ENCODE data around the gene SYNE2.

The SYNE2 gene

GRCh38 chr14:64190974-64191502 is 338.2 kb downstream of the SYNE2 start:
- no peak overlapping the region for H3K27ac ChIP-seq (ENCODE audit: low read length)
- no peak overlapping the region for H3K9ac ChIP-seq (ENCODE audit: low read depth, low read length)
- H3K9me3 ChIP-seq (ENCODE audit: insufficient read depth, low read depth, low read length) = no peaks in the 10 kb centered on the region
- peaks cover 28% of the 10 kb centered on the region; the same call in 1 of the 2 replicates for H3K4me1 ChIP-seq (ENCODE audit: insufficient read depth, low read length)
- peaks cover 54% of the 10 kb centered on the region for H3K36me3 ChIP-seq (ENCODE audit: insufficient read depth, low read depth, low read length)
- H3K27me3 ChIP-seq (ENCODE audit: insufficient read depth, low read length) = no peaks in the 10 kb centered on the region
- H3K4me3 ChIP-seq (ENCODE audit: low read length) = no peak overlapping the region

DNA sequence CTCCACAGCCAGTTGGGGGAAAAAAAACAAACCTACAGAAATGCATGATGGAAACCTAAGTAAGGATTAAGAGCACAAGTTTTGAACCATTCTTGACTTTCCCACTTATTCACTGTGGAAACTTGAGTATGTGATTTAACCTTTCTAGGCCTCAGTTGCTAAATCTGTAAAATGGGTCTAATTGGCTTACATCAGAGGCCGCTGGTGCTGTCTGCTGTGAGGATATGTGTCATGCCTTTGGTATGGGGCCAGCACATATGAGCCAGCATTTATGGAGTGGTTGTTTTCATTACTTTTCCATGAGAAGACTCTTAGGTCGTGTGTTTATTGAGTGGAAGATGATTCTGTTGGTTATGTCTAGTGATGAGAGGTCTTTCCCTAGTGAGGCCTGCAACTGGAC is 339.0 kb downstream of the SYNE2 start:
- Histone ChIP-seq H3K4me3 (ENCODE audit: low read length) (no peak overlapping the region), H3K9ac (ENCODE audit: low read depth, low read length) (no peak overlapping the region), H3K36me3 (ENCODE audit: insufficient read depth, low read depth, low read length) (peaks cover 54% of the 10 kb centered on the region), H3K4me1 (ENCODE audit: insufficient read depth, low read length) (peaks cover 35% of the 10 kb centered on the region; the same call in 1 of the 2 replicates), H3K9me3 (ENCODE audit: insufficient read depth, low read depth, low read length) (no peaks in the 10 kb centered on the region), H3K27me3 (ENCODE audit: insufficient read depth, low read length) (no peaks in the 10 kb centered on the region), H3K27ac (ENCODE audit: low read length) (no peak overlapping the region)

DNA sequence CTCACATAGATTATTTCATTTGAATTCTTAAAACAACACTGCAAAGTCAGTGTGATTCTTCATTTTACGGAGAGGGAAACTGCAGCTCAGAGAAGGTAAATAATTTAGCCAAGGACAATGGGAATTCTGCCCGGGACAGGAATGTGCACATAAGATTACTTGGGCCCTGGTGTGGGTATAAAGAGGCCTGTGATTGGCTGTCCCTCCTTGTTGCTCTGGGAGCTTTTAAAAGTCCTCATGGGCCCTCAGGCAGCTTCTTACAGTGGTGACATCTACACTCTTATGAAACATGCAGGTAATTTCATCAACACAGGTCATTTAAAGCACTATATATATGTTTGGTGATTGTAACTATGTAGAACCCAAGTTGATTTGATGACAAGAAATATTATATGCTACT is 341.0 kb downstream of the SYNE2 start:
- peaks cover 25% of the 10 kb centered on the region; the same call in 1 of the 2 replicates for H3K4me1 ChIP-seq (ENCODE audit: insufficient read depth, low read length)
- no peak overlapping the region for H3K4me3 ChIP-seq (ENCODE audit: low read length)
- H3K27ac ChIP-seq (ENCODE audit: low read length) = no peak overlapping the region
- H3K36me3 ChIP-seq (ENCODE audit: insufficient read depth, low read depth, low read length) = peaks cover 51% of the 10 kb centered on the region
- H3K9me3 ChIP-seq (ENCODE audit: insufficient read depth, low read depth, low read length) = no peaks in the 10 kb centered on the region
- H3K27me3 ChIP-seq (ENCODE audit: insufficient read depth, low read length) = no peaks in the 10 kb centered on the region
- no peak overlapping the region for H3K9ac ChIP-seq (ENCODE audit: low read depth, low read length)

GRCh38 chr14:64194404-64194803 is 341.6 kb downstream of the SYNE2 start:
- H3K9me3 ChIP-seq (ENCODE audit: insufficient read depth, low read depth, low read length) = no peaks in the 10 kb centered on the region
- H3K36me3 ChIP-seq (ENCODE audit: insufficient read depth, low read depth, low read length) = peaks cover 50% of the 10 kb centered on the region
- H3K27ac ChIP-seq (ENCODE audit: low read length) = no peak overlapping the region
- H3K4me3 ChIP-seq (ENCODE audit: low read length) = no peak overlapping the region
- H3K4me1 ChIP-seq (ENCODE audit: insufficient read depth, low read length) = peaks cover 25% of the 10 kb centered on the region; the same call in 1 of the 2 replicates
- H3K9ac ChIP-seq (ENCODE audit: low read depth, low read length) = no peak overlapping the region
- H3K27me3 ChIP-seq (ENCODE audit: insufficient read depth, low read length) = no peaks in the 10 kb centered on the region

GRCh38 chr14:64195199-64195598 is 342.4 kb downstream of the SYNE2 start:
- no peaks in the 10 kb centered on the region for H3K27me3 ChIP-seq (ENCODE audit: insufficient read depth, low read length)
- H3K4me3 ChIP-seq (ENCODE audit: low read length) = no peak overlapping the region
- H3K36me3 ChIP-seq (ENCODE audit: insufficient read depth, low read depth, low read length) = peaks cover 42% of the 10 kb centered on the region
- no peak overlapping the region for H3K27ac ChIP-seq (ENCODE audit: low read length)
- no peak overlapping the region for H3K9ac ChIP-seq (ENCODE audit: low read depth, low read length)
- H3K9me3 ChIP-seq (ENCODE audit: insufficient read depth, low read depth, low read length) = no peaks in the 10 kb centered on the region
- H3K4me1 ChIP-seq (ENCODE audit: insufficient read depth, low read length) = peaks cover 30% of the 10 kb centered on the region; the same call in 1 of the 2 replicates

DNA sequence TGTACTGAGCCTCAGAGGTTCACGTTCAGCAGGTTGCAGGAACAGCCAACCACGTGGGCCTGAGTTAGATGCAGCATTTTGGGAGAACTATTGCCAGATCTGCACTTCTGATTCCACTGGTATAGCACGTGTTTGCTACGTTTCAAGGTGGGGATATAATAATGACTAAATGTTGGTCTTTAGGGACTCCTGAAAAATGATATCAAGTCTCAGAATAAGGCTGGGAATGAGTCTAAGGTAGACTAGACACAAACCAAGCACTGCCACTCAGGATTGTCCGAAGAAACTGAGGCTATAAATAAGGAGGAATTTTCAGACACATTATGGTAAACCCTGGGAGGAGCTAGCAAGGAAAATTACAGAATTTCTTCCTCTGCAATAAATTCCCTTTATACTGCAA is 343.3 kb downstream of the SYNE2 start:
- no peaks in the 10 kb centered on the region for H3K9me3 ChIP-seq (ENCODE audit: insufficient read depth, low read depth, low read length)
- H3K27ac ChIP-seq (ENCODE audit: low read length) = no peak overlapping the region
- peaks cover 33% of the 10 kb centered on the region; the same call in 1 of the 2 replicates for H3K4me1 ChIP-seq (ENCODE audit: insufficient read depth, low read length)

GRCh38 chr14:64196814-64197411 is 344.1 kb downstream of the SYNE2 start:
- peaks cover 33% of the 10 kb centered on the region; the same call in 1 of the 2 replicates for H3K4me1 ChIP-seq (ENCODE audit: insufficient read depth, low read length)
- H3K9ac ChIP-seq (ENCODE audit: low read depth, low read length) = peak overlapping the region; percentile 48; the same call in 1 of the 2 replicates
- H3K27ac ChIP-seq (ENCODE audit: low read length) = no peak overlapping the region
- no peaks in the 10 kb centered on the region for H3K9me3 ChIP-seq (ENCODE audit: insufficient read depth, low read depth, low read length)
- H3K27me3 ChIP-seq (ENCODE audit: insufficient read depth, low read length) = no peaks in the 10 kb centered on the region
- H3K4me3 ChIP-seq (ENCODE audit: low read length) = peak overlapping the region; percentile 66
- H3K36me3 ChIP-seq (ENCODE audit: insufficient read depth, low read depth, low read length) = peaks cover 27% of the 10 kb centered on the region

More for the DNA sequence above, 343.3 kb downstream of the SYNE2 start:
- peaks cover 36% of the 10 kb centered on the region for H3K36me3 ChIP-seq (ENCODE audit: insufficient read depth, low read depth, low read length)
- no peaks in the 10 kb centered on the region for H3K27me3 ChIP-seq (ENCODE audit: insufficient read depth, low read length)
- H3K9ac ChIP-seq (ENCODE audit: low read depth, low read length) = no peak overlapping the region
- H3K4me3 ChIP-seq (ENCODE audit: low read length) = no peak overlapping the region

GRCh38 chr14:64197996-64198395 is 345.2 kb downstream of the SYNE2 start:
- Histone ChIP-seq H3K27me3 (ENCODE audit: insufficient read depth, low read length) (no peaks in the 10 kb centered on the region), H3K4me1 (ENCODE audit: insufficient read depth, low read length) (peaks cover 27% of the 10 kb centered on the region; the same call in 1 of the 2 replicates), H3K4me3 (ENCODE audit: low read length) (no peak overlapping the region), H3K36me3 (ENCODE audit: insufficient read depth, low read depth, low read length) (peaks cover 21% of the 10 kb centered on the region), H3K9ac (ENCODE audit: low read depth, low read length) (no peak overlapping the region), H3K27ac (ENCODE audit: low read length) (no peak overlapping the region), H3K9me3 (ENCODE audit: insufficient read depth, low read depth, low read length) (no peaks in the 10 kb centered on the region)

DNA sequence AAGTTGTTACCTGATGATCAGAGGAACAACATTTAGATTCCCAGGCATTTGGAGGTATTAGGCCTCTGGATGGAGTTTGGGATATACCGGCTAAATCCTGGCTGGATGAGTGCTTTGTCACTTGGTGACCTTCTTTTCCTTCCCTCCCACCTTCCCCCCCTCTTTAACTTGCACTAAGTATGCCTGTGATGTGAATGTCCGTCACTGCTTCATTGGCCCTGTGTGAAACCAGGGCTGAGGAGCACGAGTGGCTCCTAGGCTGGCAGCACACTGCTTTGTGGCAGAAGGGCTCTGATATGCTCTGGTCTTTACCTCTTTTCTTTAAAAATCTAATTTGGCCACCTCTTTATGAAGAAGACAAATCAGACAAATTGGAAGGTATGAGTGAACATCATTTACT is 345.7 kb downstream of the SYNE2 start:
- Histone ChIP-seq H3K4me1 (ENCODE audit: insufficient read depth, low read length) (peaks cover 24% of the 10 kb centered on the region; the same call in 1 of the 2 replicates), H3K36me3 (ENCODE audit: insufficient read depth, low read depth, low read length) (peaks cover 26% of the 10 kb centered on the region), H3K4me3 (ENCODE audit: low read length) (no peak overlapping the region), H3K9me3 (ENCODE audit: insufficient read depth, low read depth, low read length) (no peaks in the 10 kb centered on the region), H3K27ac (ENCODE audit: low read length) (no peak overlapping the region), H3K27me3 (ENCODE audit: insufficient read depth, low read length) (no peaks in the 10 kb centered on the region), H3K9ac (ENCODE audit: low read depth, low read length) (no peak overlapping the region)

- H3K9me3 ChIP-seq (ENCODE audit: insufficient read depth, low read depth, low read length) = no peaks in the 10 kb centered on the region
- H3K27me3 ChIP-seq (ENCODE audit: insufficient read depth, low read length) = no peaks in the 10 kb centered on the region
- peaks cover 23% of the 10 kb centered on the region for H3K36me3 ChIP-seq (ENCODE audit: insufficient read depth, low read depth, low read length)
- peaks cover 21% of the 10 kb centered on the region; the same call in 1 of the 2 replicates for H3K4me1 ChIP-seq (ENCODE audit: insufficient read depth, low read length)
- H3K27ac ChIP-seq (ENCODE audit: low read length) = no peak overlapping the region
- no peak overlapping the region for H3K4me3 ChIP-seq (ENCODE audit: low read length)
- no peak overlapping the region for H3K9ac ChIP-seq (ENCODE audit: low read depth, low read length)
Observed at GRCh38 chr14:64200170-64200569, 347.4 kb downstream of the SYNE2 start.

GRCh38 chr14:64201296-64201695 is 348.5 kb downstream of the SYNE2 start:
- Histone ChIP-seq H3K36me3 (ENCODE audit: insufficient read depth, low read depth, low read length) (peaks cover 19% of the 10 kb centered on the region; the same call in 1 of the 2 replicates), H3K27ac (ENCODE audit: low read length) (no peak overlapping the region), H3K27me3 (ENCODE audit: insufficient read depth, low read length) (no peaks in the 10 kb centered on the region), H3K9ac (ENCODE audit: low read depth, low read length) (no peak overlapping the region), H3K4me1 (ENCODE audit: insufficient read depth, low read length) (peaks cover 18% of the 10 kb centered on the region; the same call in 1 of the 2 replicates), H3K4me3 (ENCODE audit: low read length) (no peak overlapping the region), H3K9me3 (ENCODE audit: insufficient read depth, low read depth, low read length) (no peaks in the 10 kb centered on the region)

DNA sequence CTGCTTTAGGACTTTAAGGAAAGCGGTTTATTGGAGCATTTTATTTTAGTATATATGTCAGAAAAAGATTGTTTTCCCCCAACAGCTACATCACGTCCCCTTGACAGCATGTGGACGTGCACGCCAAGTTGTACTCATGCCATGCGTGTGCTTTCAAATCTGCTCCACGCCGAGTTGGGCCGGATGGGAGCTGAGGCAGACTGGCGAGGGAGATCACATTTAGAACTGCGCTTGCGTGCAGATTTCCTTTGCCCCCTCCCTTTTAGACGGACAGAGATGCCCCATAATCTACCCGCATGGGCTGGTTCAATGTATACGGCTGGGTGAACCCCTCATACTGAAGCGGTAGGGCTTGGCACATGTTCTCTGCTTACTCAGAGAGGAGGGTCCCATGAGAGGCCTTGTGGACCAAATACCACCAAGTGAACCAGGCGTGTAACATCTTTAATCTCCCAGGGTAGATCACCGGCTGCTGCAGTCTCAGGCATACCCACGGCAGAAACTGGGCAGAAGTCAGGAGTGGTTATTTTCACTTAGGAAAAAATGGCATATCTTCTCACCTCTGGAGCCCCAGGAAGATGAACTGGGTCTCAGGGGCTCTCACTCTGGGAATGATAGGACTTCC is 349.2 kb downstream of the SYNE2 start:
- H3K9ac ChIP-seq (ENCODE audit: low read depth, low read length) = no peak overlapping the region

More for the DNA sequence above, 349.2 kb downstream of the SYNE2 start:
- H3K9me3 ChIP-seq (ENCODE audit: insufficient read depth, low read depth, low read length) = no peaks in the 10 kb centered on the region
- H3K4me1 ChIP-seq (ENCODE audit: insufficient read depth, low read length) = peaks cover 14% of the 10 kb centered on the region; the same call in 1 of the 2 replicates
- peaks cover 19% of the 10 kb centered on the region; the same call in 1 of the 2 replicates for H3K36me3 ChIP-seq (ENCODE audit: insufficient read depth, low read depth, low read length)
- H3K27ac ChIP-seq (ENCODE audit: low read length) = no peak overlapping the region
- no peaks in the 10 kb centered on the region for H3K27me3 ChIP-seq (ENCODE audit: insufficient read depth, low read length)
- H3K4me3 ChIP-seq (ENCODE audit: low read length) = no peak overlapping the region
